Liver (tissue), 9 donors: ENCODE data around the gene CEP120. TPM values are rescaled to one million over a fixed set of nuclear protein-coding genes. Genes with fewer than 3 reads are reported as not detected.

Experiments
- DNase-seq: peaks from one replicate; pipeline ENCODE4 v3.0.0-alpha.2; 2017; ENCODE audit warnings: low spot score
- H3K27ac ChIP-seq, 2 donors: one replicate each; pipeline ENCODE4 v1.7.0; 2013; ENCODE audit warnings: inconsistent platforms in 2 of 2, low read length in 2 of 2, control low read depth in 1 of 2, low read depth in 1 of 2, mild to moderate bottlenecking in 1 of 2
- H3K27me3 ChIP-seq, 4 donors: one replicate each; pipeline versions ENCODE4 v1.6.1 to v1.7.0; 2013; ENCODE audit warnings: low read length in 3 of 4, inconsistent platforms in 1 of 4, mild to moderate bottlenecking in 1 of 4, moderate library complexity in 1 of 4; ENCODE audit not compliant: control insufficient read depth in 4 of 4, insufficient read depth in 4 of 4
- H3K36me3 ChIP-seq, 4 donors: one replicate each; pipeline versions ENCODE4 v1.6.1 to v1.7.0; 2013; ENCODE audit warnings: low read length in 3 of 4, mild to moderate bottlenecking in 3 of 4, low read depth in 1 of 4, moderate library complexity in 1 of 4; ENCODE audit not compliant: control insufficient read depth in 4 of 4, insufficient read depth in 3 of 4
- H3K4me1 ChIP-seq, 4 donors: one replicate each; pipeline versions ENCODE4 v1.6.1 to v1.7.0; 2013; ENCODE audit warnings: low read length in 3 of 4, mild to moderate bottlenecking in 3 of 4, moderate library complexity in 1 of 4; ENCODE audit not compliant: control insufficient read depth in 4 of 4, insufficient read depth in 4 of 4
- H3K4me3 ChIP-seq, 3 donors: one replicate each; pipeline versions ENCODE4 v1.6.1 to v1.7.0; 2013; ENCODE audit warnings: low read length in 3 of 3, control low read depth in 1 of 3, low read depth in 1 of 3, mild to moderate bottlenecking in 1 of 3
- H3K9ac ChIP-seq, 2 donors: one replicate each; pipeline ENCODE4 v1.7.0; 2013; ENCODE audit warnings: low read length in 2 of 2, mild to moderate bottlenecking in 2 of 2, moderate library complexity in 2 of 2, control low read depth in 1 of 2, low read depth in 1 of 2
- H3K9me3 ChIP-seq, 4 donors: one replicate each; pipeline versions ENCODE4 v1.6.1 to v1.7.0; 2013; ENCODE audit warnings: low read length in 3 of 4; ENCODE audit not compliant: control insufficient read depth in 4 of 4
- ATF3 ChIP-seq: IDR thresholded peaks from 2 replicates; pipeline ENCODE4 v1.6.1; 2016; ENCODE audit warnings: antibody characterized with exemption
- EGR1 ChIP-seq, 2 donors: IDR thresholded peaks; 2 replicates each; pipeline ENCODE4 v1.6.1; 2016 to 2018; ENCODE audit warnings: antibody characterized with exemption in 2 of 2, low read depth in 2 of 2
- GABPA ChIP-seq, 2 donors: IDR thresholded peaks in 1 of 2; conservative IDR thresholded peaks in 1 of 2; 2 replicates each; pipeline ENCODE4 v1.6.1; 2016; ENCODE audit warnings: antibody characterized with exemption in 2 of 2, mild to moderate bottlenecking in 1 of 2, moderate library complexity in 1 of 2
- JUND ChIP-seq, 2 donors: IDR thresholded peaks; 2 replicates each; pipeline ENCODE4 v1.6.1; 2016; ENCODE audit warnings: antibody characterized with exemption in 2 of 2
- RAD21 ChIP-seq, 2 donors: IDR thresholded peaks; 2 replicates each; pipeline ENCODE4 v1.6.1; 2016; ENCODE audit warnings: antibody characterized with exemption in 2 of 2, mild to moderate bottlenecking in 2 of 2
- RXRA ChIP-seq, 2 donors: IDR thresholded peaks; 2 replicates each; pipeline ENCODE4 v1.6.1; 2017 to 2018; ENCODE audit warnings: antibody characterized with exemption in 2 of 2, mild to moderate bottlenecking in 1 of 2
- TAF1 ChIP-seq: conservative IDR thresholded peaks from 2 replicates; pipeline ENCODE4 v1.6.1; 2016; ENCODE audit warnings: antibody characterized with exemption, mild to moderate bottlenecking
- YY1 ChIP-seq: IDR thresholded peaks from 2 replicates; pipeline ENCODE4 v1.6.1; 2016; ENCODE audit warnings: antibody characterized with exemption, mild to moderate bottlenecking
- ZBTB33 ChIP-seq: IDR thresholded peaks from 2 replicates; pipeline ENCODE4 v1.6.1; 2016; ENCODE audit warnings: antibody characterized with exemption
- WGBS: extraction: QIAGEN DNeasy Blood & Tissue Kit; methylation state at CpG from one replicate; pipeline ENCODE4 v1.1.7; 2013; 5-methylcytosine and 5-hydroxymethylcytosine counted together
- polyA plus RNA-seq, 2 donors: library from polyadenylated mRNA; stranded (reverse) in 1 of 2; unstranded in 1 of 2; fragments of 200-250 nt in 1 of 2; fragments of >200 nt in 1 of 2; fragmentation: Nextera tagmentation in 1 of 2; extraction: Ambion mirVana in 1 of 2; gene quantifications; one replicate each; pipeline versions ENCODE4 v1.2.1 to v1.2.3, GENCODE V29; 2013 to 2015
- total RNA-seq, 2 donors: library from RNA; depleted of rRNA; stranded (reverse); fragments of >200 nt; gene quantifications; one replicate each; pipeline ENCODE4 v1.2.3, GENCODE V29; 2014
- TF ChIP-seq, protein P1 (sequence below): fragments of 150-350 bp; IDR thresholded peaks from 2 replicates; pipeline ENCODE4 v1.5.1; 2017; ENCODE audit warnings: improper control_type of control experiment, low read depth, low read length; ENCODE audit not compliant: missing input control
- TF ChIP-seq, protein P2 (sequence below): IDR thresholded peaks from 2 replicates; pipeline ENCODE4 v1.6.1; 2016; ENCODE audit warnings: antibody characterized with exemption, mild to moderate bottlenecking
- donor health status: healthy.
- donor health status: healthy.
- donor health status: healthy.
- donor health status: healthy.
- donor health status: healthy.

The CEP120 gene
- total and polyA plus RNA-seq, 4 donors, result 2.1 to 11.0 (median 6.7) TPM

GRCh38 chr5:123444016-123444415 is 20.8 kb upstream of the CEP120 start:
- Histone ChIP-seq H3K27ac (no peak overlapping the region), H3K36me3 (no peaks in the 10 kb centered on the region), H3K9ac (no peak overlapping the region), H3K9me3 (no peaks in the 10 kb centered on the region), H3K4me3 (no peak overlapping the region), H3K4me1 (peaks cover 0 to 14% (median 4%) of the 10 kb centered on the region in 4 donors), H3K27me3 (no peaks in the 10 kb centered on the region)
- DNase-seq, result no peak
- TF ChIP-seq JUND (IDR thresholded peaks at IDR 0.05) (no peak), EGR1 (IDR thresholded peaks at IDR 0.05; ENCODE audit: low read depth in 2 of 2) (no peak), YY1 (no peak), GABPA (IDR thresholded peaks at IDR 0.05 in 1 of 2, conservative IDR thresholded peaks at IDR 0.05 in 1 of 2) (no peak)
- TF ChIP-seq, protein P1, sequence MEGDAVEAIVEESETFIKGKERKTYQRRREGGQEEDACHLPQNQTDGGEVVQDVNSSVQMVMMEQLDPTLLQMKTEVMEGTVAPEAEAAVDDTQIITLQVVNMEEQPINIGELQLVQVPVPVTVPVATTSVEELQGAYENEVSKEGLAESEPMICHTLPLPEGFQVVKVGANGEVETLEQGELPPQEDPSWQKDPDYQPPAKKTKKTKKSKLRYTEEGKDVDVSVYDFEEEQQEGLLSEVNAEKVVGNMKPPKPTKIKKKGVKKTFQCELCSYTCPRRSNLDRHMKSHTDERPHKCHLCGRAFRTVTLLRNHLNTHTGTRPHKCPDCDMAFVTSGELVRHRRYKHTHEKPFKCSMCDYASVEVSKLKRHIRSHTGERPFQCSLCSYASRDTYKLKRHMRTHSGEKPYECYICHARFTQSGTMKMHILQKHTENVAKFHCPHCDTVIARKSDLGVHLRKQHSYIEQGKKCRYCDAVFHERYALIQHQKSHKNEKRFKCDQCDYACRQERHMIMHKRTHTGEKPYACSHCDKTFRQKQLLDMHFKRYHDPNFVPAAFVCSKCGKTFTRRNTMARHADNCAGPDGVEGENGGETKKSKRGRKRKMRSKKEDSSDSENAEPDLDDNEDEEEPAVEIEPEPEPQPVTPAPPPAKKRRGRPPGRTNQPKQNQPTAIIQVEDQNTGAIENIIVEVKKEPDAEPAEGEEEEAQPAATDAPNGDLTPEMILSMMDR, result no peak
- WGBS, result 84% methylated on average over 3 of the region's 3 CpGs

- DNase-seq, result no peak
- Histone ChIP-seq H3K27ac (no peak overlapping the region), H3K9ac (no peak overlapping the region), H3K36me3 (no peaks in the 10 kb centered on the region), H3K4me1 (peaks cover 0 to 12% (median 0%) of the 10 kb centered on the region in 4 donors), H3K4me3 (no peak overlapping the region), H3K9me3 (no peaks in the 10 kb centered on the region), H3K27me3 (no peaks in the 10 kb centered on the region)
- no peak for TF ChIP-seq ZBTB33
- TF ChIP-seq ATF3, result no peak
- TF ChIP-seq, protein P2, sequence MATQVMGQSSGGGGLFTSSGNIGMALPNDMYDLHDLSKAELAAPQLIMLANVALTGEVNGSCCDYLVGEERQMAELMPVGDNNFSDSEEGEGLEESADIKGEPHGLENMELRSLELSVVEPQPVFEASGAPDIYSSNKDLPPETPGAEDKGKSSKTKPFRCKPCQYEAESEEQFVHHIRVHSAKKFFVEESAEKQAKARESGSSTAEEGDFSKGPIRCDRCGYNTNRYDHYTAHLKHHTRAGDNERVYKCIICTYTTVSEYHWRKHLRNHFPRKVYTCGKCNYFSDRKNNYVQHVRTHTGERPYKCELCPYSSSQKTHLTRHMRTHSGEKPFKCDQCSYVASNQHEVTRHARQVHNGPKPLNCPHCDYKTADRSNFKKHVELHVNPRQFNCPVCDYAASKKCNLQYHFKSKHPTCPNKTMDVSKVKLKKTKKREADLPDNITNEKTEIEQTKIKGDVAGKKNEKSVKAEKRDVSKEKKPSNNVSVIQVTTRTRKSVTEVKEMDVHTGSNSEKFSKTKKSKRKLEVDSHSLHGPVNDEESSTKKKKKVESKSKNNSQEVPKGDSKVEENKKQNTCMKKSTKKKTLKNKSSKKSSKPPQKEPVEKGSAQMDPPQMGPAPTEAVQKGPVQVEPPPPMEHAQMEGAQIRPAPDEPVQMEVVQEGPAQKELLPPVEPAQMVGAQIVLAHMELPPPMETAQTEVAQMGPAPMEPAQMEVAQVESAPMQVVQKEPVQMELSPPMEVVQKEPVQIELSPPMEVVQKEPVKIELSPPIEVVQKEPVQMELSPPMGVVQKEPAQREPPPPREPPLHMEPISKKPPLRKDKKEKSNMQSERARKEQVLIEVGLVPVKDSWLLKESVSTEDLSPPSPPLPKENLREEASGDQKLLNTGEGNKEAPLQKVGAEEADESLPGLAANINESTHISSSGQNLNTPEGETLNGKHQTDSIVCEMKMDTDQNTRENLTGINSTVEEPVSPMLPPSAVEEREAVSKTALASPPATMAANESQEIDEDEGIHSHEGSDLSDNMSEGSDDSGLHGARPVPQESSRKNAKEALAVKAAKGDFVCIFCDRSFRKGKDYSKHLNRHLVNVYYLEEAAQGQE, result no peak
- TF ChIP-seq JUND (IDR thresholded peaks at IDR 0.05), result no peak
- TF ChIP-seq RAD21 (IDR thresholded peaks at IDR 0.05), result no peak
- TF ChIP-seq RXRA (IDR thresholded peaks at IDR 0.05), result no peak
- TF ChIP-seq TAF1, result no peak
- 95% methylated on average over 1 of the region's 1 CpG for WGBS
Observed at GRCh38 chr5:123441408-123441807, 18.2 kb upstream of the CEP120 start.
